ENCODE data around the gene MRNIP. TPM values are rescaled to one million over a fixed set of nuclear protein-coding genes. Genes with fewer than 3 reads are reported as not detected.
A peak's percentile ranks its signal among the peaks of the same experiment; 100 is the strongest.

The MRNIP gene
- total RNA-seq, 1 experiment from 2014 or later: 31.1 TPM

DNA sequence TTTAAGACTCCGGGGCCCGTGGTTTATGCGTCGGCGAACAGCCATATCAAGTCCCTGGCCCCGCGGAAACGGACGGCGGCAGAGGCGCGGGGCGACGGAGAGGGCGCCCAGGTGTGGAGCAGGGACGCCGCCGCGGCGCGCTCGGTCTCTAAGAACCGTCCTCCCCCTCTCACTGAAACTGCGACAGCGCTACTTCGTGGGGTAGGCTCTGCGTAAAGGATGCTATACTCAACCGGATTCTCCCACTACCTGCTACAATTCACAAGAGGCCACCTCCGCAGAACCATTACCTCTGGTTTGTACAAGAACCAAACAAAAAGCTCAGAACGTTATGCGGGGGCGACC is 404 bp downstream of the MRNIP start:
- no peaks in the 10 kb centered on the region for H3K27me3 ChIP-seq (ENCODE audit: insufficient read depth, low read length)
- H3K4ac ChIP-seq (ENCODE audit: low read depth, low read length): no peak overlapping the region
- DNase-seq: no peak
- H3K4me3 Mint-ChIP-seq: peak overlapping the region; percentile 83 to 95
- H3K27me3 Mint-ChIP-seq (ENCODE audit: low read depth): peaks cover 12% of the 10 kb centered on the region
- H3K14ac ChIP-seq (ENCODE audit: insufficient read depth, low read length): no peak overlapping the region
- no peak overlapping the region for H2BK5ac ChIP-seq (ENCODE audit: insufficient read length, low read length)
- H3K9me3 ChIP-seq (ENCODE audit: control insufficient read depth, low read depth, low read length): peaks cover 5% of the 10 kb centered on the region
- no peaks in the 10 kb centered on the region for H3K9me3 Mint-ChIP-seq
- peak overlapping the region; percentile 71 for H3K4me2 ChIP-seq (ENCODE audit: insufficient read depth, insufficient read length, low read length)
- no peak overlapping the region for H2BK12ac ChIP-seq (ENCODE audit: insufficient read length, low read depth, low read length)
- no peak overlapping the region for H4K5ac ChIP-seq (ENCODE audit: insufficient read length, low read depth, low read length)
- H2BK120ac ChIP-seq (ENCODE audit: low read depth, low read length, poor library complexity, severe bottlenecking): no peak overlapping the region
- no peaks in the 10 kb centered on the region for H4K20me1 ChIP-seq (ENCODE audit: control insufficient read depth, insufficient read depth, insufficient read length)
- no peak overlapping the region for H3K18ac ChIP-seq (ENCODE audit: insufficient read length, low read depth, low read length)
- no peak overlapping the region for H2BK15ac ChIP-seq (ENCODE audit: low read depth, low read length)
- no peak overlapping the region for H3K56ac ChIP-seq (ENCODE audit: insufficient read length, low read depth, low read length)
- H3K27ac Mint-ChIP-seq: peak overlapping the region in 1 of 3 experiments; percentile 86; a peak in 2 of 7 replicates
- no peaks in the 10 kb centered on the region for H3K4me1 ChIP-seq (ENCODE audit: insufficient read depth, low read length)
- H2AK5ac ChIP-seq (ENCODE audit: insufficient read length, low read length): no peak overlapping the region
- peak overlapping the region; percentile 10 for H3K9ac ChIP-seq (ENCODE audit: extremely low read depth, insufficient read length, low read length)
- H3K36me3 Mint-ChIP-seq (ENCODE audit: insufficient read depth in 1 of 3, low read depth in 3 of 3): peaks cover 17 to 25% (median 19%) of the 10 kb centered on the region in 3 experiments
- no peak overlapping the region for H4K91ac ChIP-seq (ENCODE audit: insufficient read length, low read depth, low read length)
- H3K79me1 ChIP-seq (ENCODE audit: insufficient read depth, low read depth, low read length, poor library complexity, severe bottlenecking): no peaks in the 10 kb centered on the region
- H3T11ph ChIP-seq (ENCODE audit: low read length): no peak overlapping the region
- no peak overlapping the region for H4K8ac ChIP-seq (replicated peaks; ENCODE audit: insufficient read length, low read depth, low read length)
- H3K4me1 Mint-ChIP-seq: peaks cover 13 to 15% of the 10 kb centered on the region in 2 experiments
- no CpG with 5 or more reads among the region's 32 CpGs for WGBS (ENCODE audit: extremely low coverage, insufficient read length, low lambda C conversion rate)
- TF ChIP-seq, protein P1, sequence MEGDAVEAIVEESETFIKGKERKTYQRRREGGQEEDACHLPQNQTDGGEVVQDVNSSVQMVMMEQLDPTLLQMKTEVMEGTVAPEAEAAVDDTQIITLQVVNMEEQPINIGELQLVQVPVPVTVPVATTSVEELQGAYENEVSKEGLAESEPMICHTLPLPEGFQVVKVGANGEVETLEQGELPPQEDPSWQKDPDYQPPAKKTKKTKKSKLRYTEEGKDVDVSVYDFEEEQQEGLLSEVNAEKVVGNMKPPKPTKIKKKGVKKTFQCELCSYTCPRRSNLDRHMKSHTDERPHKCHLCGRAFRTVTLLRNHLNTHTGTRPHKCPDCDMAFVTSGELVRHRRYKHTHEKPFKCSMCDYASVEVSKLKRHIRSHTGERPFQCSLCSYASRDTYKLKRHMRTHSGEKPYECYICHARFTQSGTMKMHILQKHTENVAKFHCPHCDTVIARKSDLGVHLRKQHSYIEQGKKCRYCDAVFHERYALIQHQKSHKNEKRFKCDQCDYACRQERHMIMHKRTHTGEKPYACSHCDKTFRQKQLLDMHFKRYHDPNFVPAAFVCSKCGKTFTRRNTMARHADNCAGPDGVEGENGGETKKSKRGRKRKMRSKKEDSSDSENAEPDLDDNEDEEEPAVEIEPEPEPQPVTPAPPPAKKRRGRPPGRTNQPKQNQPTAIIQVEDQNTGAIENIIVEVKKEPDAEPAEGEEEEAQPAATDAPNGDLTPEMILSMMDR (conservative IDR thresholded peaks at IDR 0.05): no peak
- H3K79me2 ChIP-seq (ENCODE audit: insufficient read depth, low read length): no peaks in the 10 kb centered on the region
- H3K27ac ChIP-seq (ENCODE audit: insufficient read length, low read depth, low read length): no peak overlapping the region
- H3K23me2 ChIP-seq (ENCODE audit: insufficient read length, low read depth, low read length, poor library complexity, severe bottlenecking): no peaks in the 10 kb centered on the region
- H3K23ac ChIP-seq (ENCODE audit: insufficient read length, low read depth, low read length): no peak overlapping the region
- no peak overlapping the region for H2BK20ac ChIP-seq (ENCODE audit: low read depth, low read length, poor library complexity, severe bottlenecking)
- no peak overlapping the region for H2AFZ ChIP-seq (ENCODE audit: low read length)

Measured in H9 (cell line).